ENCODE results near the gene MIDN.

GRCh38 chr19:1272423-1273262 lies 24.3 kb downstream of the MIDN start:
- TF ChIP-seq CTCF (IDR thresholded peaks at IDR 0.05) (no peak), POLR2A (IDR thresholded peaks at IDR 0.05) (no peak)

Measured in body of pancreas (tissue), 4 donors.